GM12801 (cell line): ENCODE data around the gene CFAP20DC.

Source experiments
- TF ChIP-seq, protein P1 (sequence below): IDR thresholded peaks from one replicate; pipeline ENCODE4 v1.5.1; 2011; ENCODE audit warnings: control low read depth; ENCODE audit not compliant: insufficient read length; ENCODE audit errors: extremely low read depth

CFAP20DC gene

DNA sequence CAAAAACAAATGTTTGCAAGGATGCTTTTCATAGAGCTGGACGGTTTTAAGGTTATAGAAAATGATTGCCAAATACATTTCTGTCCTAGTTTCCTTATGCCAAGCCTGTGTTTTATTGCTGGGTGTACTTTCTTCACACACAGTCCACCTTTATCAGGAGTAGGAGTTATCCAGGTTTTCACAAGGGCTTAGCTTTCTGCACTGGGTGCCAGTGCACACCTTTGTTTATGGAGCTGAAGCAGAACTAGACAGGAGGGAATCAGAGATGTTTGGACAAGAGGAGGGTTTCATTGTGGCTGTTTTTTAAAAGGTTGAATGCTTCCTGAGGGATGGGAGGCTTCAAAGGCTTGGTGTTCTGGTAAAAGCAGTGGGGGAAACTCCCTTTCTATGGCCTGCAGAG lies 353.7 kb downstream of the CFAP20DC start:
- TF ChIP-seq, protein P1, sequence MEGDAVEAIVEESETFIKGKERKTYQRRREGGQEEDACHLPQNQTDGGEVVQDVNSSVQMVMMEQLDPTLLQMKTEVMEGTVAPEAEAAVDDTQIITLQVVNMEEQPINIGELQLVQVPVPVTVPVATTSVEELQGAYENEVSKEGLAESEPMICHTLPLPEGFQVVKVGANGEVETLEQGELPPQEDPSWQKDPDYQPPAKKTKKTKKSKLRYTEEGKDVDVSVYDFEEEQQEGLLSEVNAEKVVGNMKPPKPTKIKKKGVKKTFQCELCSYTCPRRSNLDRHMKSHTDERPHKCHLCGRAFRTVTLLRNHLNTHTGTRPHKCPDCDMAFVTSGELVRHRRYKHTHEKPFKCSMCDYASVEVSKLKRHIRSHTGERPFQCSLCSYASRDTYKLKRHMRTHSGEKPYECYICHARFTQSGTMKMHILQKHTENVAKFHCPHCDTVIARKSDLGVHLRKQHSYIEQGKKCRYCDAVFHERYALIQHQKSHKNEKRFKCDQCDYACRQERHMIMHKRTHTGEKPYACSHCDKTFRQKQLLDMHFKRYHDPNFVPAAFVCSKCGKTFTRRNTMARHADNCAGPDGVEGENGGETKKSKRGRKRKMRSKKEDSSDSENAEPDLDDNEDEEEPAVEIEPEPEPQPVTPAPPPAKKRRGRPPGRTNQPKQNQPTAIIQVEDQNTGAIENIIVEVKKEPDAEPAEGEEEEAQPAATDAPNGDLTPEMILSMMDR, result no peak

DNA sequence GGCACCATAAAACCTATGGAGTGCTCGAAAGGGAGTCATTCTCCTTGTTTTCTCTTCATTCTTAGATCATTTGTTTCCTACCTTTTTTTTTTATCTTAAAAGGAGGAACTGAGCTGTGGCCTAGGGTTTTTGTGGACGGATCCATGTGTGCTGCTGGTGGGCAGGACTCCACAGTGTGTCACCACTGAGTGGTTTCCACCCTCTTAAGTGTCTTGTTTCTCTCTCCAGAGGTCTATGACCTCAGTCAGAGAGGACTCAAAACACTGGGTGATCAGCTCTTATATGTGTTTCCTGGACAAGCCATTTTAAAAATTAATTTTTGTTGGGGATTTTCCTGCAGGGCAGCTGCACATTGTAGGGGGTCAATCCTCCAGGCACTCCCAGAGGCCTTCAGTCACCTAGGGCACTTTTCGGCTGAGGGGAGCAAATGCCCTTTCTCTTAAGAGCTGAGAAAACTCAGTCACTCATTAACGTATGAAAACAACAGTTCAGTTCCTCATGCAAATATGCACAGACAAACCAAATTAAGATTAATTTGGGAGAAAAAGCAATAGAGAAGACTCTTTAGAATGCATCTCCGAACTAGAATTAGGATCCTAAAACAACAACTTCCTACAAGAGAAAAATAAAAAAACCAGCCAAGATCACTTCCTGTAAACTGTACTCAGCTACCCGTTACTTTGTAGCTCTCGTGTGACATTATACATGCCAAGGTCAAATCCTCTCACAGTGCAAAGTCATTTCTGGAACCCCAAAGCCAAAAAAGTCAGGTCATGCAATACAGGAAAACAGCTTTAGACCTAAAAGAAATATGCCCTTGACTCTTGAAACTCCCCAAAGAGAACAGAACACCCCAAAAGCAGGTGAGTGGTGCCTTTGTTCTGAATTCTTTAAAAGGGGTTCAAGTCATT lies 355.6 kb downstream of the CFAP20DC start:
- TF ChIP-seq, protein P1, result no peak

DNA sequence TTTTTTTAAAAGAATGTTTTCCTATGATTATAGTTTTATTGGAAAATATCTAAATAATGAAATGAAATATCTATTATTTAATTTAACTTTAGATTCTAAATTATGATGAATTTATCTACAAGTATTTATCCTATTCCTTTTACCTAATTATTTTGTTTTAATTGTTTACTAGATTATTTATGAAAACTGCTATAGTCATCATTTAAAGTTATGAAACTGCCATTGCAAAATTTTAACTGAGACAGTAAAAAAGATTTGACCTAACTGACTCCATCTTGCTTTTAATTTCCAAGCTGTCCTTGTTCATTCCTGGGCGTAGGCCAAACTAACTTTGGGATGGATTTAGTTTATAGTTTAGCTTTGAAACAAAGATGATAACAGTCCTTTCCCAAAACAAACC lies 357.3 kb downstream of the CFAP20DC start:
- TF ChIP-seq, protein P1, result no peak
